H9 (cell line): ENCODE results near the gene FANCI. TPM values are rescaled to one million over a fixed set of nuclear protein-coding genes. Genes with fewer than 3 reads are reported as not detected.

Source experiments
- DNase-seq: peaks from one replicate; pipeline ENCODE4 v3.0.0-alpha.2; 2017
- H2AFZ ChIP-seq: one replicate; pipeline ENCODE4 v1.6.1; 2013; ENCODE audit warnings: mild to moderate bottlenecking, low read length, control low read depth, moderate library complexity
- H2AK5ac ChIP-seq: 2 replicates; pipeline ENCODE4 v1.6.1; 2013; ENCODE audit warnings: low read length, control low read depth, mixed read lengths; ENCODE audit not compliant: insufficient read length
- H2BK120ac ChIP-seq: one replicate; pipeline ENCODE4 v1.6.1; 2013; ENCODE audit warnings: low read depth, mild to moderate bottlenecking, low read length, control low read depth, inconsistent platforms; ENCODE audit not compliant: poor library complexity, severe bottlenecking
- H2BK12ac ChIP-seq: 2 replicates; pipeline ENCODE4 v1.6.1; 2013; ENCODE audit warnings: low read length, control low read depth, mixed read lengths, low read depth; ENCODE audit not compliant: insufficient read length
- H2BK15ac ChIP-seq: 2 replicates; pipeline ENCODE4 v1.6.1; 2013; ENCODE audit warnings: low read depth, low read length, control low read depth
- H2BK20ac ChIP-seq: one replicate; pipeline ENCODE4 v1.6.1; 2013; ENCODE audit warnings: low read depth, mild to moderate bottlenecking, low read length, control low read depth, inconsistent platforms; ENCODE audit not compliant: poor library complexity, severe bottlenecking
- H2BK5ac ChIP-seq: 2 replicates; pipeline ENCODE4 v1.6.1; 2013; ENCODE audit warnings: low read length, control low read depth, mixed read lengths; ENCODE audit not compliant: insufficient read length
- H3K14ac ChIP-seq: 2 replicates; pipeline ENCODE4 v1.6.1; 2013; ENCODE audit warnings: low read length, control low read depth; ENCODE audit not compliant: insufficient read depth
- H3K18ac ChIP-seq: 2 replicates; pipeline ENCODE4 v1.6.1; 2013; ENCODE audit warnings: low read depth, mild to moderate bottlenecking, mixed read lengths, low read length, control low read depth; ENCODE audit not compliant: insufficient read length
- H3K23ac ChIP-seq: 2 replicates; pipeline ENCODE4 v1.6.1; 2013; ENCODE audit warnings: low read length, control low read depth, mixed read lengths, low read depth; ENCODE audit not compliant: insufficient read length
- H3K23me2 ChIP-seq: 2 replicates; pipeline ENCODE4 v1.6.1; 2013; ENCODE audit warnings: low read depth, mild to moderate bottlenecking, mixed read lengths, low read length, control low read depth; ENCODE audit not compliant: insufficient read length, poor library complexity, severe bottlenecking
- H3K27ac ChIP-seq: 2 replicates; pipeline ENCODE4 v1.5.1; 2013; ENCODE audit warnings: low read length, control low read depth, mixed read lengths, low read depth; ENCODE audit not compliant: insufficient read length
- H3K27me3 ChIP-seq: 2 replicates; pipeline ENCODE4 v1.6.1; 2013; ENCODE audit warnings: low read length, control low read depth, inconsistent platforms; ENCODE audit not compliant: insufficient read depth
- H3K4ac ChIP-seq: 2 replicates; pipeline ENCODE4 v1.6.1; 2013; ENCODE audit warnings: low read depth, mild to moderate bottlenecking, control low read depth, inconsistent platforms, low read length, moderate library complexity
- H3K4me1 ChIP-seq: 2 replicates; pipeline ENCODE4 v1.6.1; 2013; ENCODE audit warnings: low read length, control low read depth, inconsistent platforms; ENCODE audit not compliant: insufficient read depth
- H3K4me2 ChIP-seq: 2 replicates; pipeline ENCODE4 v1.6.1; 2013; ENCODE audit warnings: low read length, control low read depth, mixed read lengths; ENCODE audit not compliant: insufficient read length, insufficient read depth
- H3K56ac ChIP-seq: 2 replicates; pipeline ENCODE4 v1.6.1; 2013; ENCODE audit warnings: low read depth, mild to moderate bottlenecking, mixed read lengths, low read length, control low read depth; ENCODE audit not compliant: insufficient read length
- H3K79me1 ChIP-seq: 2 replicates; pipeline ENCODE4 v1.6.1; 2013; ENCODE audit warnings: low read depth, mild to moderate bottlenecking, moderate library complexity, low read length, control low read depth, inconsistent platforms; ENCODE audit not compliant: insufficient read depth, poor library complexity, severe bottlenecking
- H3K79me2 ChIP-seq: 2 replicates; pipeline ENCODE4 v1.6.1; 2013; ENCODE audit warnings: low read length, control low read depth, inconsistent platforms; ENCODE audit not compliant: insufficient read depth
- H3K9ac ChIP-seq: 2 replicates; pipeline ENCODE4 v1.6.1; 2013; ENCODE audit warnings: low read length, control low read depth, mixed read lengths; ENCODE audit not compliant: insufficient read length; ENCODE audit errors: extremely low read depth
- H3K9me3 ChIP-seq: one replicate; pipeline ENCODE4 v1.6.1; 2013; ENCODE audit warnings: low read depth, low read length, inconsistent platforms; ENCODE audit not compliant: control insufficient read depth
- H3T11ph ChIP-seq: one replicate; pipeline ENCODE4 v1.6.1; 2013; ENCODE audit warnings: mild to moderate bottlenecking, low read length, control low read depth, inconsistent platforms
- H4K20me1 ChIP-seq: one replicate; pipeline ENCODE4 v1.6.1; 2013; ENCODE audit not compliant: control insufficient read depth, insufficient read length, insufficient read depth
- H4K5ac ChIP-seq: 2 replicates; pipeline ENCODE4 v1.6.1; 2013; ENCODE audit warnings: low read depth, mild to moderate bottlenecking, mixed read lengths, low read length, control low read depth; ENCODE audit not compliant: insufficient read length
- H4K8ac ChIP-seq: replicated peaks from 2 replicates; pipeline ENCODE4 v1.6.1; 2013; ENCODE audit warnings: low read length, control low read depth, mixed read lengths, low read depth; ENCODE audit not compliant: insufficient read length
- H4K91ac ChIP-seq: 2 replicates; pipeline ENCODE4 v1.6.1; 2013; ENCODE audit warnings: low read depth, mild to moderate bottlenecking, moderate library complexity, mixed read lengths, low read length, control low read depth; ENCODE audit not compliant: insufficient read length
- H3K27ac Mint-ChIP-seq, 3 experiments: 2 replicates in 2 of 3; 3 replicates in 1 of 3; pipeline ENCODE4 v1.8.0; 2020 to 2021; ENCODE audit warnings: mixed read lengths in 3 of 3, mild to moderate bottlenecking in 1 of 3, moderate library complexity in 1 of 3
- H3K27me3 Mint-ChIP-seq: 2 replicates; pipeline ENCODE4 v1.8.0; 2021; ENCODE audit warnings: low read depth, mild to moderate bottlenecking, moderate library complexity, mixed read lengths
- H3K36me3 Mint-ChIP-seq, 3 experiments: 2 replicates in 2 of 3; 3 replicates in 1 of 3; pipeline ENCODE4 v1.8.0; 2020 to 2021; ENCODE audit warnings: low read depth in 3 of 3, mixed read lengths in 3 of 3; ENCODE audit not compliant: insufficient read depth in 1 of 3
- H3K4me1 Mint-ChIP-seq, 2 experiments: 2 replicates each; pipeline ENCODE4 v1.8.0; 2020; ENCODE audit warnings: mixed read lengths in 2 of 2
- H3K4me3 Mint-ChIP-seq, 2 experiments: 2 replicates in 1 of 2; 3 replicates in 1 of 2; pipeline ENCODE4 v1.8.0; 2020 to 2021; ENCODE audit warnings: mild to moderate bottlenecking in 2 of 2, mixed read lengths in 2 of 2, moderate library complexity in 1 of 2
- H3K9me3 Mint-ChIP-seq, 2 experiments: 2 replicates in 1 of 2; 3 replicates in 1 of 2; pipeline ENCODE4 v1.8.0; 2020; ENCODE audit warnings: mild to moderate bottlenecking in 2 of 2, mixed read lengths in 2 of 2, moderate library complexity in 1 of 2
- WGBS: extraction: QIAGEN DNeasy Blood & Tissue Kit; methylation state at CpG from one replicate; pipeline ENCODE4 v1.1.7; 2013; ENCODE audit warnings: missing lambda C conversion rate, low lambda C conversion rate, mixed read lengths; ENCODE audit not compliant: insufficient read length; ENCODE audit errors: extremely low coverage; 5-methylcytosine and 5-hydroxymethylcytosine counted together
- total RNA-seq: library from RNA; stranded (reverse); gene quantifications from 2 replicates; pipeline ENCODE4 v1.2.1, GENCODE V29; 2021
- TF ChIP-seq, protein P1 (sequence below): fragments of 200-600 bp; sonication (generic); conservative IDR thresholded peaks from 3 replicates; pipeline ENCODE4 v1.8.0; 2021; ENCODE audit warnings: antibody characterized with exemption, mild to moderate bottlenecking

Gene FANCI
- total RNA-seq, 1 experiment from 2014 or later: 106 TPM

GRCh38 chr15:89198196-89198595, 45.6 kb upstream of the FANCI start:
- Histone ChIP-seq H3K9me3 (no peaks in the 10 kb centered on the region), H3K23ac (no peak overlapping the region), H3K79me2 (no peaks in the 10 kb centered on the region), H3K79me1 (no peaks in the 10 kb centered on the region), H3K14ac (no peak overlapping the region), H3K27me3 (no peaks in the 10 kb centered on the region), H2BK120ac (no peak overlapping the region), H3K56ac (no peak overlapping the region), H4K5ac (no peak overlapping the region), H3K4me1 (peaks cover 7% of the 10 kb centered on the region), H3K27ac (peak overlapping the region; percentile 81), H3T11ph (no peak overlapping the region), H2AK5ac (peak overlapping the region; percentile 9), H3K4ac (no peak overlapping the region), H2AFZ (no peak overlapping the region), H3K4me2 (no peak overlapping the region), H2BK15ac (no peak overlapping the region), H4K20me1 (no peaks in the 10 kb centered on the region), H2BK12ac (no peak overlapping the region), H4K8ac (no peak overlapping the region), H2BK5ac (no peak overlapping the region), H2BK20ac (no peak overlapping the region), H3K18ac (no peak overlapping the region), H3K9ac (no peak overlapping the region), H4K91ac (no peak overlapping the region), H3K23me2 (peaks cover 4% of the 10 kb centered on the region)
- no peak for DNase-seq
- no CpG with 5 or more reads among the region's 2 CpGs for WGBS
- Mint-ChIP-seq H3K27me3 (no peaks in the 10 kb centered on the region), H3K4me1 (peaks cover 56 to 66% of the 10 kb centered on the region in 2 experiments), H3K4me3 (no peak overlapping the region), H3K27ac (peak overlapping the region in 2 of 3 experiments; percentile 65 to 85; a peak in 3 of 7 replicates), H3K36me3 (peaks cover 3 to 6% (median 6%) of the 10 kb centered on the region in 3 experiments; a peak in 5 of 7 replicates), H3K9me3 (no peaks in the 10 kb centered on the region)
- TF ChIP-seq, protein P1, sequence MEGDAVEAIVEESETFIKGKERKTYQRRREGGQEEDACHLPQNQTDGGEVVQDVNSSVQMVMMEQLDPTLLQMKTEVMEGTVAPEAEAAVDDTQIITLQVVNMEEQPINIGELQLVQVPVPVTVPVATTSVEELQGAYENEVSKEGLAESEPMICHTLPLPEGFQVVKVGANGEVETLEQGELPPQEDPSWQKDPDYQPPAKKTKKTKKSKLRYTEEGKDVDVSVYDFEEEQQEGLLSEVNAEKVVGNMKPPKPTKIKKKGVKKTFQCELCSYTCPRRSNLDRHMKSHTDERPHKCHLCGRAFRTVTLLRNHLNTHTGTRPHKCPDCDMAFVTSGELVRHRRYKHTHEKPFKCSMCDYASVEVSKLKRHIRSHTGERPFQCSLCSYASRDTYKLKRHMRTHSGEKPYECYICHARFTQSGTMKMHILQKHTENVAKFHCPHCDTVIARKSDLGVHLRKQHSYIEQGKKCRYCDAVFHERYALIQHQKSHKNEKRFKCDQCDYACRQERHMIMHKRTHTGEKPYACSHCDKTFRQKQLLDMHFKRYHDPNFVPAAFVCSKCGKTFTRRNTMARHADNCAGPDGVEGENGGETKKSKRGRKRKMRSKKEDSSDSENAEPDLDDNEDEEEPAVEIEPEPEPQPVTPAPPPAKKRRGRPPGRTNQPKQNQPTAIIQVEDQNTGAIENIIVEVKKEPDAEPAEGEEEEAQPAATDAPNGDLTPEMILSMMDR: no peak
